GM21825 (cell line): ENCODE data around the gene RRP7A.
"Not testable (repeated sequence)": the region's sequence is repeated elsewhere in the genome, so short reads cannot be mapped to it uniquely, and the experiment has no call there.

Experiments used
- ATAC-seq: cut with Tn5 transposase; IDR thresholded peaks from one replicate; pipeline ENCODE4 v1.9.1; 2021; ENCODE audit warnings: mild to moderate bottlenecking, moderate library complexity; ENCODE audit not compliant: unreplicated experiment

The RRP7A gene

DNA sequence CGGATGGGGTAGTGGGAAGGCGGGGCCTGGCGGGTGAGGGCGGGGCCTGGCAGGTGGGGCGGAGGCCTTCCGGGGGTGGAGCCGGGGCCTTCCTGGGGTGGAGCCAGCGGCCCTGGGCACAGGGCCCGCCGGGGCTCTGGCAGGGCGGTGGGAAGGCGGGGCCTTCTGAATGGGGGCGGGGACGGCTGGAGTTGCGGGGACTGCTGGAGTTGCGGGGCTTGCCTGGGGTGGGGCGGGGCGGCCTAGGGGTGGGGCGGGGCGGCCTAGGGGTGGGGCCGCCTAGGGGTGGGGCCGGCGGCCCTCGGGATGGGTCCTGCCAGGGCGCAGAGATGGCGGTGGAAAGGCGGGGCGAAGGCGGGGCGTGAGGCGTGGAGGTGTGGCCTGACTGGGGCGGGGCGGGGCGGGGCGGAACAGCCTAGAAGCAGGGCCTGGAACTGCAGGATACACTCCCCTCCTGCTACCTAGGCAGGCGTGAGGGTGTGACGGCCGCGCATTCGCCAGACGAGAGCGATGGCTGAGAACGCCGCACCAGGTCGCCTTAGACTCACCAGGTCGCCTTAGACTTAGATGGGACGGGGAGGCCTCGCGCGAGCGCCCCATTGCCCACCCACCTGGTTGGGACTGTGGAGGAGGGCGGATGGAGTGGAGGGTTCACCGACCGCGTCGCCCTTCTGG is 19.3 kb downstream of the RRP7A start:
- peak; percentile 44 for ATAC-seq

DNA sequence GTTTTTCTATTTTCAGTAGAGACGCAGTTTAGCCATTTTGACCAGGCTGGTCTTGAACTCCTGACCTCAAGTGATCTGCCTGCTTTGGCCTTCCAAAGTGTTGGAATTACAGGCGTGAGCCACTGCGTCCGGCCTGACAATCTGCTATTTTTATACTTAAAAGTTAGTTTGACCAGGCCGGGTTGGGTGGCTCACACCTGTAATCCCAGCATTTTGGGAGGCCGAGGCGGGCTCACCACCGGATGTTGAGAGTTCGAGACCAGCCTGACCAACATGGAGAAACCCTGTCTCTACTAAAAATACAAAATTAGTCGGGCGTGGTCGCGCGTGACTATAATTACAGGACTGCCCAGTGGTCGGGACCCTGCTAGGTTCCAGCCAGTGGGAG is 19.8 kb downstream of the RRP7A start:
- not testable (repeated sequence) for ATAC-seq

DNA sequence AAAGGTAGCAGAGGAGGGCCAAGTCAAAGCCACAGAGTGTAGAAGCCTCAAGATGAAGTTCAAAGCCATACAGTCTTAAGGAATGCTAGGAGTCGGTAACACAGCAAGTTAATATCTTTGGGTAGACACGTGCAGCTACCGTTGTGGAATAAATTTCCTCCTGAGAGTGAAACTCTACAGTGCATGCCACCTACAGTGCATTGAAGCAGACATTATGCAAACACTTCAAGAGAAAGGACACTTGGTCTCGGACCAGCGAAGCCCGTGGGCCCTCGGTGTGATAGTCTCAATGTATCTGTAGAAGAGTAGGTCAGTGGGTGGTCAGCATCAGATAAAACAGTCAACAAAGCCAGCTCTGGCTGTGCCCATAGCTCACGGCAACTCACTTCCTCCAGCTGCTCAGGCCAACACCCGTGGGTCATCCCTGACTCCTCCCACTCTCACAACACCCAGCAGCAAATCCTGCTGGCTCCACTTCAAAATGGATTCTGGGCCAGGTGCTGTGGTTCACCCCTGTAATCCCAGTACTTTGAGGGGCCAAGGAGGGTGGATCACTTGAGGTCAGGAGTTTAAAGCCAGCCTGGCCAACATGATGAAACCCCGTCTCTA is 24.0 kb downstream of the RRP7A start:
- ATAC-seq = peak; percentile 57

GRCh38 chr22:42493393-42493792 is 26.2 kb downstream of the RRP7A start:
- no peak for ATAC-seq

DNA sequence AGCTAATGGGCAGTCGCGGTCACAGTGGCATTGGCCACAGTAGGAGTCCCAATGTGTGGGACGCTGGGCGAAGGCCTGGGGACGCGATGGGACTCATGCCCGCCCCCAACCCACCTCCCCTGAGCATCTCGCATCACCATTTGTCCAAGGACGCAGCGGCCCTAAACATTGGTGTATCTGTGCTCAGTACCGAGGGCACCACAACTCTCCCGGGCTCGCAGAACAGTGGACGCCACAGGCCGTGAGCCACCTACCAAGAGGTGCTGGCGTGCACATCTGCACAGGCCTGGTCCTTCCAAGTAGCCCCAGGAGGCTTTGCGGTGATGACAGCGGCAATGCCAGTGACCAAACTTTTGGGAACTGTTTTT is 27.3 kb downstream of the RRP7A start:
- no peak for ATAC-seq

DNA sequence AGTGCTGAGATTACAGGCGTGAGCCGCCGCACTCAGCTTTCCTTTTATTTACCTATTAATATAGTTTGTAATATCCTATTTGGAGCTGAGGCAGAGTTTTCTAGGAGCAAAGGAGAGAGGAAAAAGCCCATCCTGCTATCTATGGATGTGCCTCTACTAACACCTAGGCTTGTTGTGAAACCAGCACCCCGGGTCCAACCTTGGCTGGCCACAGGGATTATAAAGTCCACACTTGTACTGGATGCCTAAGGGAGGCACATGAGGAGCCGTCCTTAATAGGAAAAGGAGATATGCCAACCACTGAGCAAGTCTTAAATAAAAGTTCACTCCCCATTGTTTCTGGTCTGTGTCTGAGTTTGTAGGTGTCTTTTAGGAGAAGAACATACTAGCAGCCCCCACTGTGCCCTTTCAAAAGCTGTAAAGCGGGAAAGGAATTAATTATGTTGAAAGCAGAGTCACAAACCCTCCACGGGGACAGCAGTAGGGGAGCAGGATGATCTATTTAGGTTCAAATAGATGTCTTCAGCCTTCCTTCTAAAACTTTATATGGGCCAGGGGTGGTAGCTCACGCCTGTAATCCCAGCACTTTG is 29.3 kb downstream of the RRP7A start:
- no peak for ATAC-seq

DNA sequence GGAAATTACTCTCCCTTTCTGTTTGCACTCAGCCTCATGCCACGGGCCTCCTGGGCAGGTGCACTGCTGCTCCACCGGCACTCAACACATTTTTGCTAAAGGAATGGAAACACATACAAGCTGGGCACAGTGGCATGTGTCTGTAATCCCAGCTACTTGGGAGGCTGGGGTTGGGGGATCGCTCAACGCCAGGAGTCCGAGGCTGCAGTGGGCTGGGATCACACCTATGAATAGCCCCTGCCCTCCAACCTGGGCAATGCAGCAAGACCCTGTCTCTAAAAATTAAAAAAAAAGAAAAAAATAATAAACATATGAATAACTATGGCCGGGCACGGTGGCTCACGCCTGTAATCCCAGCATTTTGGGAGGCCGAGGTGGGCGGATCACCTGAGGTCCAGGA is 30.6 kb downstream of the RRP7A start:
- ATAC-seq = no peak

- no peak for ATAC-seq
Observed at GRCh38 chr22:42484506-42484905, 35.1 kb downstream of the RRP7A start.

GRCh38 chr22:42483610-42484223 is 35.9 kb downstream of the RRP7A start:
- not testable (repeated sequence) for ATAC-seq

GRCh38 chr22:42475122-42475521 is 44.5 kb downstream of the RRP7A start:
- ATAC-seq = no peak

GRCh38 chr22:42473484-42474193 is 46.0 kb downstream of the RRP7A start:
- ATAC-seq = no peak

- no peak for ATAC-seq
Observed at GRCh38 chr22:42472671-42473070, 46.9 kb downstream of the RRP7A start.

GRCh38 chr22:42471441-42471840 is 48.2 kb downstream of the RRP7A start:
- no peak for ATAC-seq

- ATAC-seq = no peak
Observed at GRCh38 chr22:42470366-42471082, 49.1 kb downstream of the RRP7A start.

- ATAC-seq = no peak
Observed at GRCh38 chr22:42468841-42469240, 50.8 kb downstream of the RRP7A start.

- ATAC-seq = no peak
Observed at GRCh38 chr22:42462016-42462415, 57.6 kb downstream of the RRP7A start.

- no peak for ATAC-seq
Observed at GRCh38 chr22:42461511-42461910, 58.1 kb downstream of the RRP7A start.
